IMR-90 (cell line): Measurements from ENCODE around the gene FRK. TPM values are rescaled to one million over a fixed set of nuclear protein-coding genes. Genes with fewer than 3 reads are reported as not detected.
A peak's percentile ranks its signal among the peaks of the same experiment; 100 is the strongest.

ENCODE experiments used
- ATAC-seq: fragments of 200-7000 bp; cut with Tn5 transposase; 2 replicates; pipeline ENCODE4 v1.9.1; 2020; ENCODE audit warnings: low read depth, mild to moderate bottlenecking, moderate library complexity
- Bru-seq: library from RNA; stranded (reverse); fragments of 400-500 nt; gene quantifications from one replicate; lab custom pipeline; 2021; lab: Mats Ljungman, UMichigan
- BruChase-seq, 2 experiments: library from RNA; stranded (reverse); fragments of 400-500 nt; gene quantifications; one replicate each; lab custom pipeline; 2021; lab: Mats Ljungman, UMichigan
- BruUV-seq: library from RNA; stranded (reverse); fragments of 400-500 nt; replicated peaks from 2 replicates; lab custom pipeline; 2021; lab: Mats Ljungman, UMichigan
- CTCF ChIA-PET: fragments of 300-600 bp; formaldehyde crosslinking; extraction: SDS; loops from one replicate; lab custom pipeline; 2021; ENCODE audit warnings: antibody characterized with exemption; lab: Yijun Ruan, JAX
- POLR2A ChIA-PET: fragments of 300-600 bp; sonication (Branson Sonifier 250); formaldehyde crosslinking; loops from one replicate; lab custom pipeline; 2022; ENCODE audit warnings: antibody characterized with exemption; ENCODE audit not compliant: unreplicated experiment; lab: Charles Lee
- DNase-seq: peaks from one replicate; pipeline ENCODE4 v3.0.0; 2013
- H2AFZ ChIP-seq: replicated peaks from 2 replicates; pipeline ENCODE3; 2013; ENCODE audit warnings: low read length, mild to moderate bottlenecking; ENCODE audit not compliant: poor library complexity
- H2AK5ac ChIP-seq: 2 replicates; pipeline ENCODE4 v1.6.1; 2013; ENCODE audit warnings: low read depth, low read length, inconsistent platforms
- H2AK9ac ChIP-seq: replicated peaks from 2 replicates; pipeline ENCODE3; 2013; ENCODE audit warnings: mild to moderate bottlenecking, low read depth, low read length, moderate library complexity; ENCODE audit not compliant: poor library complexity
- H2BK120ac ChIP-seq: 2 replicates; pipeline ENCODE4 v1.6.1; 2013; ENCODE audit warnings: low read depth, low read length, inconsistent platforms
- H2BK15ac ChIP-seq: 3 replicates; pipeline ENCODE4 v1.6.1; 2013; ENCODE audit warnings: low read depth, low read length, inconsistent platforms
- H2BK20ac ChIP-seq: 2 replicates; pipeline ENCODE4 v1.6.1; 2013; ENCODE audit warnings: low read depth, mild to moderate bottlenecking, inconsistent platforms, low read length, moderate library complexity
- H2BK5ac ChIP-seq: 2 replicates; pipeline ENCODE4 v1.6.1; 2013; ENCODE audit warnings: mild to moderate bottlenecking, low read depth, low read length, inconsistent platforms; ENCODE audit not compliant: poor library complexity, severe bottlenecking
- H3K14ac ChIP-seq: replicated peaks from 2 replicates; pipeline ENCODE4 v1.6.1; 2013; ENCODE audit warnings: low read depth, low read length, inconsistent platforms
- H3K18ac ChIP-seq: 2 replicates; pipeline ENCODE4 v1.6.1; 2013; ENCODE audit warnings: low read depth, low read length, control low read depth
- H3K23ac ChIP-seq: 2 replicates; pipeline ENCODE4 v1.6.1; 2013; ENCODE audit warnings: low read depth, low read length, inconsistent platforms
- H3K27ac ChIP-seq: 2 replicates; pipeline ENCODE4 v1.5.1; 2013; ENCODE audit warnings: mild to moderate bottlenecking, control low read depth, low read length; ENCODE audit not compliant: insufficient read depth
- H3K27me3 ChIP-seq: 2 replicates; pipeline ENCODE4 v1.6.1; 2013; ENCODE audit warnings: low read length; ENCODE audit not compliant: control insufficient read depth, insufficient read depth
- H3K36me3 ChIP-seq: 2 replicates; pipeline ENCODE4 v1.6.1; 2013; ENCODE audit warnings: low read length, mixed read lengths; ENCODE audit not compliant: control insufficient read depth, insufficient read depth
- H3K4ac ChIP-seq: 2 replicates; pipeline ENCODE4 v1.6.1; 2013; ENCODE audit warnings: low read depth, low read length, inconsistent platforms
- H3K4me1 ChIP-seq: 2 replicates; pipeline ENCODE4 v1.6.1; 2013; ENCODE audit warnings: low read length, mixed read lengths; ENCODE audit not compliant: control insufficient read depth, insufficient read depth
- H3K4me2 ChIP-seq: 2 replicates; pipeline ENCODE4 v1.6.1; 2013; ENCODE audit warnings: low read depth, mild to moderate bottlenecking, control low read depth, low read length, moderate library complexity
- H3K4me3 ChIP-seq: 2 replicates; pipeline ENCODE4 v1.5.1; 2013; ENCODE audit warnings: low read depth, mild to moderate bottlenecking, control low read depth, low read length, moderate library complexity; ENCODE audit not compliant: insufficient read depth
- H3K56ac ChIP-seq: 2 replicates; pipeline ENCODE4 v1.6.1; 2013; ENCODE audit warnings: low read length, inconsistent platforms; ENCODE audit not compliant: insufficient read depth; ENCODE audit errors: extremely low read depth
- H3K79me1 ChIP-seq, 2 experiments: 2 replicates each; pipeline ENCODE4 v1.6.1; 2013; ENCODE audit warnings: low read length in 2 of 2, inconsistent platforms in 1 of 2, low read depth in 1 of 2
- H3K9ac ChIP-seq: 2 replicates; pipeline ENCODE4 v1.6.1; 2013; ENCODE audit warnings: low read depth, low read length, control low read depth
- H3K9me1 ChIP-seq: 2 replicates; pipeline ENCODE4 v1.6.1; 2013; ENCODE audit warnings: low read length, inconsistent platforms; ENCODE audit not compliant: insufficient read depth
- H3K9me3 ChIP-seq: 2 replicates; pipeline ENCODE4 v1.6.1; 2013; ENCODE audit warnings: low read length; ENCODE audit not compliant: control insufficient read depth, insufficient read depth
- H4K20me1 ChIP-seq: 2 replicates; pipeline ENCODE4 v1.6.1; 2013; ENCODE audit warnings: low read length, inconsistent platforms; ENCODE audit not compliant: insufficient read depth
- H4K5ac ChIP-seq: 2 replicates; pipeline ENCODE4 v1.6.1; 2013; ENCODE audit warnings: mild to moderate bottlenecking, low read depth, low read length, control low read depth
- H4K8ac ChIP-seq, 2 experiments: 2 replicates each; pipeline ENCODE4 v1.6.1; 2013; ENCODE audit warnings: low read depth in 2 of 2, low read length in 2 of 2, control low read depth in 1 of 2, inconsistent platforms in 1 of 2
- H4K91ac ChIP-seq: 2 replicates; pipeline ENCODE4 v1.6.1; 2013; ENCODE audit warnings: low read depth, low read length, inconsistent platforms; ENCODE audit not compliant: insufficient read depth
- CEBPB ChIP-seq: IDR thresholded peaks from 2 replicates; pipeline ENCODE4 v1.6.1; 2012; ENCODE audit warnings: low read depth, low read length, improper control_type of control experiment
- MAFK ChIP-seq: IDR thresholded peaks from 2 replicates; pipeline ENCODE4 v1.6.1; 2012; ENCODE audit warnings: low read depth, low read length, improper control_type of control experiment
- MAZ ChIP-seq: IDR thresholded peaks from 2 replicates; pipeline ENCODE4 v1.6.1; 2012; ENCODE audit warnings: low read depth, mild to moderate bottlenecking, low read length, improper control_type of control experiment, moderate library complexity, borderline replicate concordance
- MXI1 ChIP-seq: IDR thresholded peaks from 2 replicates; pipeline ENCODE4 v1.6.1; 2012; ENCODE audit warnings: low read depth, mild to moderate bottlenecking, low read length, moderate library complexity, borderline replicate concordance
- NFE2L2 ChIP-seq: fragments of 150-350 bp; IDR thresholded peaks from 2 replicates; pipeline ENCODE4 v1.6.1; 2016; ENCODE audit warnings: low read depth, mild to moderate bottlenecking, low read length
- POLR2A ChIP-seq: IDR thresholded peaks from 2 replicates; pipeline ENCODE4 v1.6.1; 2012; ENCODE audit warnings: mild to moderate bottlenecking, low read depth, low read length
- USF2 ChIP-seq: fragments of 150-350 bp; IDR thresholded peaks from 2 replicates; pipeline ENCODE4 v1.6.1; 2017; ENCODE audit warnings: mild to moderate bottlenecking, antibody characterized with exemption, low read length, low read depth
- WGBS, 2 experiments: methylation state at CpG; one replicate each; pipeline versions ENCODE4 v1.1.5 to v1.1.7; 2013; ENCODE audit warnings: missing lambda C conversion rate in 2 of 2; ENCODE audit not compliant: insufficient read length in 1 of 2; ENCODE audit errors: extremely low coverage in 2 of 2; 5-methylcytosine and 5-hydroxymethylcytosine counted together
- dilution Hi-C: fragments of 300-500 bp; cut with HindIII; formaldehyde crosslinking; loops from one replicate; pipeline ENCODE4 v1.14.3; 2018; ENCODE audit warnings: low sequenced_read_pairs; ENCODE audit not compliant: unreplicated experiment
- in situ Hi-C: fragments of 300-500 bp; cut with MboI; formaldehyde crosslinking; loops from 3 replicates; pipeline ENCODE4 v1.14.3; 2019; ENCODE audit warnings: low sequenced_read_pairs, inconsistent platforms, mixed read lengths
- intact Hi-C: fragments of 100-400 bp; cut with micrococcal nuclease; formaldehyde crosslinking; loops from 2 replicates; pipeline ENCODE4 v1.10.0; 2022
- long read RNA-seq: library from polyadenylated mRNA; unstranded; transcript quantifications from one replicate; pipeline ENCODE4 v2.0.0, GENCODE V29; 2021; ENCODE audit not compliant: unreplicated experiment
- polyA plus RNA-seq, 3 experiments: library from polyadenylated mRNA; depleted of rRNA; stranded (reverse); fragments of >200 nt; gene quantifications; 2 replicates each; pipeline ENCODE4 v1.2.3, GENCODE V29; 2012; ENCODE audit warnings: low replicate concordance in 1 of 3
- total RNA-seq: library from RNA; depleted of rRNA; stranded (reverse); fragments of >200 nt; gene quantifications from 2 replicates; pipeline ENCODE4 v1.2.3, GENCODE V29; 2012; rRNA removed
- TF ChIP-seq, protein P1 (sequence below): conservative IDR thresholded peaks from 2 replicates; pipeline ENCODE4 v1.5.1; 2012; ENCODE audit warnings: mild to moderate bottlenecking, low read depth, low read length, improper control_type of control experiment

Gene FRK, protein sequence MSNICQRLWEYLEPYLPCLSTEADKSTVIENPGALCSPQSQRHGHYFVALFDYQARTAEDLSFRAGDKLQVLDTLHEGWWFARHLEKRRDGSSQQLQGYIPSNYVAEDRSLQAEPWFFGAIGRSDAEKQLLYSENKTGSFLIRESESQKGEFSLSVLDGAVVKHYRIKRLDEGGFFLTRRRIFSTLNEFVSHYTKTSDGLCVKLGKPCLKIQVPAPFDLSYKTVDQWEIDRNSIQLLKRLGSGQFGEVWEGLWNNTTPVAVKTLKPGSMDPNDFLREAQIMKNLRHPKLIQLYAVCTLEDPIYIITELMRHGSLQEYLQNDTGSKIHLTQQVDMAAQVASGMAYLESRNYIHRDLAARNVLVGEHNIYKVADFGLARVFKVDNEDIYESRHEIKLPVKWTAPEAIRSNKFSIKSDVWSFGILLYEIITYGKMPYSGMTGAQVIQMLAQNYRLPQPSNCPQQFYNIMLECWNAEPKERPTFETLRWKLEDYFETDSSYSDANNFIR
- total RNA-seq (under 0.01 TPM in 2 replicates), polyA plus RNA-seq (2012; rRNA removed) (under 0.01 and 0.02 TPM in 2 replicates), Bru-seq, nascent RNA (percentile 45 among the genes with signal in this experiment), BruChase-seq, experiment 1, labeled RNA remaining after a 6-hour chase (percentile 32 among the genes with signal in this experiment), BruChase-seq, experiment 2, labeled RNA remaining after a 2-hour chase (percentile 35 among the genes with signal in this experiment)
- 0.01 TPM in 1 of 2 replicates, not detected in the other for polyA plus RNA-seq (2012; cell fraction: cytosol; rRNA removed)
- polyA plus RNA-seq (2012; cell fraction: nucleus; rRNA removed; ENCODE audit: low replicate concordance): 0.02 and 0.09 TPM in 2 replicates
- long read RNA-seq, full-length matches to known transcripts: 1 of 1 reads
- long read RNA-seq, partial matches to known transcripts: 0 of 1 reads
- long read RNA-seq, other reads (novel, unspliced or antisense): 0 of 1 reads

DNA sequence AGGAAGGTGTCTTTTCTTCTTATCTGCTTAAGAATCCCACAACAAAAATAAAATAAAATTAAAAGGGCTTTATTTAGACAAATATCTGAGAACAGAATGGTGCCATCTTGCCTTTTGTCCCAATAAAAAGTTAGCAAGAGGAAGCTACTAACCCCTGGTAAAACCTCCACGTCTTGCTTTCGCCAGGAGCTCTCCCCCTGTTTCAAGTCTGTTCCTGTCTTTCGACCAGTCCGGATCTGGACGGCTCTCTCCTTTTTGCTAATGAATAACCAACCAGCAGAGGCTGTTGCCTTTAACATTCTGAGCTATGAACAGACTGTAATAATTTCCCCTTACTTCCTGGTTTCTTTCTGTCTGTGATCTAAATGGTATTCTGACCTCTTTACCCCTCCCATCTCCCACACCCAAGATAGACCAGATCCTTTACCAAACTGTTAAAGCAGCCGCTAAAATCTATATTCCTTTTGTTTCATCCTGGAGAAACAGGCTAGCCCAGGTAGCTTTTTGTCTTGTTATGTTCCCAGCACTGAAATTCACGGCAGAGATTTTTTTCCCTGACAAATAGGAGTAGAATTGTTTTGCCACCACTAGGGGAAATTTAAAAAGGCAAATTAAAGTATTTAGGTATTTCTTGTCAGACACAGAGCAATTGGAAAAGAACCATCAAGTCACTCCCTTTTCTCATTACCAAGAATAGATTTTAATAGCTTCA lies at the start of gene FRK:
Gene FRK (minus strand): TSS at position 320 of the 712 bp plus-strand sequence. CDS start 580 bp downstream, outside the sequence.
- Histone ChIP-seq H3K4ac (peak within 1 kb of the TSS; percentile 35; the same call in 1 of the 2 replicates), H3K27me3 (no peaks in the 10 kb centered on the region), H3K18ac (peak within 1 kb of the TSS; percentile 84), H3K14ac (no peak within 1 kb of the TSS), H2AK9ac (peak within 1 kb of the TSS; percentile 23), H3K36me3 (no peaks in the 10 kb centered on the region), H2BK15ac (peak within 1 kb of the TSS; percentile 34; the same call in 2 of the 3 replicates), H3K4me2 (peak within 1 kb of the TSS; percentile 92), H4K20me1 (no peaks in the 10 kb centered on the region), H2BK5ac (peak within 1 kb of the TSS; percentile 4), H3K79me1 (no peaks in the 10 kb centered on the region), H3K9ac (no peak within 1 kb of the TSS), H3K9me1 (0 out of 2 replicates have a peak, but pooled peaks cover 3% of the 10 kb centered on the region), H2BK120ac (0 out of 2 replicates have a peak within 1 kb of the TSS, but pooled peaks have one; percentile 27), H2AFZ (peak within 1 kb of the TSS; percentile 69), H3K56ac (no peak within 1 kb of the TSS), H3K23ac (0 out of 2 replicates have a peak within 1 kb of the TSS, but pooled peaks have one; percentile 7), H3K9me3 (no peaks in the 10 kb centered on the region), H4K5ac (peak within 1 kb of the TSS; percentile 72), H4K8ac (peak within 1 kb of the TSS; percentile 53 to 68), H3K4me1 (peaks cover 8% of the 10 kb centered on the region), H3K27ac (no peak within 1 kb of the TSS), H2BK20ac (no peak within 1 kb of the TSS), H4K91ac (peak within 1 kb of the TSS; percentile 36; the same call in 1 of the 2 replicates), H2AK5ac (no peak within 1 kb of the TSS; the same call in 1 of the 2 replicates), H3K4me3 (peak within 1 kb of the TSS; percentile 20; the same call in 1 of the 2 replicates)
- peak; percentile 62 for ATAC-seq
- TF ChIP-seq MAFK (no peak), MXI1 (no peak), MAZ (no peak), NFE2L2 (no peak), CEBPB (no peak), USF2 (no peak), POLR2A (no peak)
- TF ChIP-seq, protein P1, sequence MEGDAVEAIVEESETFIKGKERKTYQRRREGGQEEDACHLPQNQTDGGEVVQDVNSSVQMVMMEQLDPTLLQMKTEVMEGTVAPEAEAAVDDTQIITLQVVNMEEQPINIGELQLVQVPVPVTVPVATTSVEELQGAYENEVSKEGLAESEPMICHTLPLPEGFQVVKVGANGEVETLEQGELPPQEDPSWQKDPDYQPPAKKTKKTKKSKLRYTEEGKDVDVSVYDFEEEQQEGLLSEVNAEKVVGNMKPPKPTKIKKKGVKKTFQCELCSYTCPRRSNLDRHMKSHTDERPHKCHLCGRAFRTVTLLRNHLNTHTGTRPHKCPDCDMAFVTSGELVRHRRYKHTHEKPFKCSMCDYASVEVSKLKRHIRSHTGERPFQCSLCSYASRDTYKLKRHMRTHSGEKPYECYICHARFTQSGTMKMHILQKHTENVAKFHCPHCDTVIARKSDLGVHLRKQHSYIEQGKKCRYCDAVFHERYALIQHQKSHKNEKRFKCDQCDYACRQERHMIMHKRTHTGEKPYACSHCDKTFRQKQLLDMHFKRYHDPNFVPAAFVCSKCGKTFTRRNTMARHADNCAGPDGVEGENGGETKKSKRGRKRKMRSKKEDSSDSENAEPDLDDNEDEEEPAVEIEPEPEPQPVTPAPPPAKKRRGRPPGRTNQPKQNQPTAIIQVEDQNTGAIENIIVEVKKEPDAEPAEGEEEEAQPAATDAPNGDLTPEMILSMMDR: 0 out of 2 replicates have a peak, but pooled peaks have one; percentile 21
- dilution Hi-C loops (no loop called here), intact Hi-C loops (no loop called here), in situ Hi-C loops (no loop called here)
- BruUV-seq: no TSS peak
- ChIA-PET CTCF (interaction anchor here (0.7 to 1.5 kb wide), 6 partner anchors 9 to 52 kb away, joined by 3 to 9 read pairs (median 4); no protein-coding TSS in a partner anchor), POLR2A (no interaction called here)
- DNase-seq: peak; percentile 24
- 83% methylated on average over 6 of the region's 7 CpGs; no CpG with 5 or more reads in 1 of the 2 experiments for WGBS, 2 experiments
